ENCODE data around the gene CRABP2. TPM values are rescaled to one million over a fixed set of nuclear protein-coding genes. Genes with fewer than 3 reads are reported as not detected.

CRABP2 gene
- total and polyA plus RNA-seq, 2 of the 4 experiments (the other 2 are of a cell fraction), result 6.3 to 15.7 TPM

- H4K91ac ChIP-seq (ENCODE audit: insufficient read depth, low read depth, low read length), result no peak overlapping the region
- H2BK15ac ChIP-seq (ENCODE audit: low read depth, low read length), result no peak overlapping the region
- H4K20me1 ChIP-seq (ENCODE audit: insufficient read depth, low read length), result no peaks in the 10 kb centered on the region
- DNase-seq (no peak), ATAC-seq (ENCODE audit: low read depth) (no peak)
- BruUV-seq (replicated peaks), result no TSS peak
- no peaks in the 10 kb centered on the region for H3K36me3 ChIP-seq (ENCODE audit: control insufficient read depth, insufficient read depth, low read length)
- no peak overlapping the region for H3K18ac ChIP-seq (ENCODE audit: low read depth, low read length)
- H2BK5ac ChIP-seq (ENCODE audit: low read depth, low read length, poor library complexity, severe bottlenecking), result no peak overlapping the region
- H3K4ac ChIP-seq (ENCODE audit: low read depth, low read length), result no peak overlapping the region
- no peak for TF ChIP-seq CHD1 (IDR thresholded peaks at IDR 0.05; ENCODE audit: low read depth, low read length)
- TF ChIP-seq NFE2L2 (IDR thresholded peaks at IDR 0.05; ENCODE audit: low read depth, low read length), result no peak
- no peak for TF ChIP-seq RFX5 (IDR thresholded peaks at IDR 0.05; ENCODE audit: low read depth, low read length)
- no peak for TF ChIP-seq ELK1 (IDR thresholded peaks at IDR 0.05; ENCODE audit: borderline replicate concordance, low read depth, low read length)
- no peak for TF ChIP-seq MAFK (IDR thresholded peaks at IDR 0.05; ENCODE audit: low read depth, low read length)
- TF ChIP-seq RAD21 (IDR thresholded peaks at IDR 0.05; ENCODE audit: low read length), result no peak
- TF ChIP-seq USF2 (IDR thresholded peaks at IDR 0.05; ENCODE audit: low read depth, low read length), result no peak
- no peak for TF ChIP-seq CTCF (conservative IDR thresholded peaks at IDR 0.05; ENCODE audit: low read depth, low read length)
- TF ChIP-seq CEBPB (IDR thresholded peaks at IDR 0.05; ENCODE audit: low read depth, low read length), result no peak
- TF ChIP-seq FOS (IDR thresholded peaks at IDR 0.05; ENCODE audit: low read depth, low read length), result no peak
- no peak for TF ChIP-seq MAZ (IDR thresholded peaks at IDR 0.05; ENCODE audit: borderline replicate concordance, low read depth, low read length)
- no peak for TF ChIP-seq MXI1 (IDR thresholded peaks at IDR 0.05; ENCODE audit: borderline replicate concordance, low read depth, low read length)
- no peak for TF ChIP-seq SMC3 (IDR thresholded peaks at IDR 0.05; ENCODE audit: low read depth, low read length)
- H3K56ac ChIP-seq (ENCODE audit: extremely low read depth, insufficient read depth, low read length), result no peak overlapping the region
- H3K9ac ChIP-seq (ENCODE audit: low read depth, low read length), result no peak overlapping the region
- H2AK5ac ChIP-seq (ENCODE audit: low read depth, low read length), result no peak overlapping the region
- no peak overlapping the region for H3K4me2 ChIP-seq (ENCODE audit: low read depth, low read length)
- H3K4me3 ChIP-seq (ENCODE audit: insufficient read depth, low read depth, low read length), result no peak overlapping the region
- no peaks in the 10 kb centered on the region for H3K79me1 ChIP-seq (ENCODE audit: low read depth in 1 of 2, low read length in 2 of 2)
- no peaks in the 10 kb centered on the region for H3K9me1 ChIP-seq (ENCODE audit: insufficient read depth, low read length)
- no peak overlapping the region for H2AFZ ChIP-seq (replicated peaks; ENCODE audit: low read length, poor library complexity)
- H3K14ac ChIP-seq (replicated peaks; ENCODE audit: low read depth, low read length), result no peak overlapping the region
- no peak overlapping the region for H4K5ac ChIP-seq (ENCODE audit: low read depth, low read length)
- intact Hi-C loops (cut with micrococcal nuclease) (loop anchor here (1.0 kb wide), 1 partner anchor 167 kb away; no protein-coding TSS in a partner anchor), dilution Hi-C loops (cut with HindIII; ENCODE audit: low sequenced_read_pairs, unreplicated experiment) (no loop called here), in situ Hi-C loops (cut with MboI; ENCODE audit: low sequenced_read_pairs) (loop anchor here (10.0 kb wide), 1 partner anchor 191 kb away; no protein-coding TSS in a partner anchor)
- H2AK9ac ChIP-seq (replicated peaks; ENCODE audit: low read depth, low read length, poor library complexity), result no peak overlapping the region
- no peak overlapping the region for H3K27ac ChIP-seq (ENCODE audit: insufficient read depth, low read length)
- no peaks in the 10 kb centered on the region for H3K9me3 ChIP-seq (ENCODE audit: control insufficient read depth, insufficient read depth, low read length)
- H4K8ac ChIP-seq (ENCODE audit: low read depth in 2 of 2, low read length in 2 of 2), result no peak overlapping the region
- WGBS, 2 experiments (ENCODE audit: extremely low coverage in 2 of 2, insufficient read length in 1 of 2), result 89% methylated on average over 4 of the region's 12 CpGs; no CpG with 5 or more reads in 1 of the 2 experiments
- no peak overlapping the region for H2BK120ac ChIP-seq (ENCODE audit: low read depth, low read length)
- CTCF ChIA-PET, result interaction anchor here (1.8 kb wide), 1 partner anchor 32 kb away, joined by 5 read pairs; no protein-coding TSS in a partner anchor
- H3K27me3 ChIP-seq (ENCODE audit: control insufficient read depth, insufficient read depth, low read length), result peaks cover 6% of the 10 kb centered on the region; the same call in 1 of the 2 replicates
- H2BK20ac ChIP-seq (ENCODE audit: low read depth, low read length), result no peak overlapping the region
- no peak overlapping the region for H3K23ac ChIP-seq (ENCODE audit: low read depth, low read length)
- POLR2A ChIA-PET (ENCODE audit: unreplicated experiment), result no interaction called here
- H3K4me1 ChIP-seq (ENCODE audit: control insufficient read depth, insufficient read depth, low read length), result peaks cover 6% of the 10 kb centered on the region; the same call in 1 of the 2 replicates
Observed at GRCh38 chr1:156693848-156694689, 11.3 kb downstream of the CRABP2 start.
